H9 (cell line): Measurements from ENCODE around the gene ASTN2. TPM values are rescaled to one million over a fixed set of nuclear protein-coding genes. Genes with fewer than 3 reads are reported as not detected.

Source experiments
- DNase-seq: peaks from one replicate; pipeline ENCODE4 v3.0.0-alpha.2; 2017
- H2AFZ ChIP-seq: one replicate; pipeline ENCODE4 v1.6.1; 2013; ENCODE audit warnings: mild to moderate bottlenecking, low read length, control low read depth, moderate library complexity
- H2AK5ac ChIP-seq: 2 replicates; pipeline ENCODE4 v1.6.1; 2013; ENCODE audit warnings: low read length, control low read depth, mixed read lengths; ENCODE audit not compliant: insufficient read length
- H2BK120ac ChIP-seq: one replicate; pipeline ENCODE4 v1.6.1; 2013; ENCODE audit warnings: low read depth, mild to moderate bottlenecking, low read length, control low read depth, inconsistent platforms; ENCODE audit not compliant: poor library complexity, severe bottlenecking
- H2BK12ac ChIP-seq: 2 replicates; pipeline ENCODE4 v1.6.1; 2013; ENCODE audit warnings: low read length, control low read depth, mixed read lengths, low read depth; ENCODE audit not compliant: insufficient read length
- H2BK15ac ChIP-seq: 2 replicates; pipeline ENCODE4 v1.6.1; 2013; ENCODE audit warnings: low read depth, low read length, control low read depth
- H2BK20ac ChIP-seq: one replicate; pipeline ENCODE4 v1.6.1; 2013; ENCODE audit warnings: low read depth, mild to moderate bottlenecking, low read length, control low read depth, inconsistent platforms; ENCODE audit not compliant: poor library complexity, severe bottlenecking
- H2BK5ac ChIP-seq: 2 replicates; pipeline ENCODE4 v1.6.1; 2013; ENCODE audit warnings: low read length, control low read depth, mixed read lengths; ENCODE audit not compliant: insufficient read length
- H3K14ac ChIP-seq: 2 replicates; pipeline ENCODE4 v1.6.1; 2013; ENCODE audit warnings: low read length, control low read depth; ENCODE audit not compliant: insufficient read depth
- H3K18ac ChIP-seq: 2 replicates; pipeline ENCODE4 v1.6.1; 2013; ENCODE audit warnings: low read depth, mild to moderate bottlenecking, mixed read lengths, low read length, control low read depth; ENCODE audit not compliant: insufficient read length
- H3K23ac ChIP-seq: 2 replicates; pipeline ENCODE4 v1.6.1; 2013; ENCODE audit warnings: low read length, control low read depth, mixed read lengths, low read depth; ENCODE audit not compliant: insufficient read length
- H3K23me2 ChIP-seq: 2 replicates; pipeline ENCODE4 v1.6.1; 2013; ENCODE audit warnings: low read depth, mild to moderate bottlenecking, mixed read lengths, low read length, control low read depth; ENCODE audit not compliant: insufficient read length, poor library complexity, severe bottlenecking
- H3K27ac ChIP-seq: 2 replicates; pipeline ENCODE4 v1.5.1; 2013; ENCODE audit warnings: low read length, control low read depth, mixed read lengths, low read depth; ENCODE audit not compliant: insufficient read length
- H3K27me3 ChIP-seq: 2 replicates; pipeline ENCODE4 v1.6.1; 2013; ENCODE audit warnings: low read length, control low read depth, inconsistent platforms; ENCODE audit not compliant: insufficient read depth
- H3K4ac ChIP-seq: 2 replicates; pipeline ENCODE4 v1.6.1; 2013; ENCODE audit warnings: low read depth, mild to moderate bottlenecking, control low read depth, inconsistent platforms, low read length, moderate library complexity
- H3K4me1 ChIP-seq: 2 replicates; pipeline ENCODE4 v1.6.1; 2013; ENCODE audit warnings: low read length, control low read depth, inconsistent platforms; ENCODE audit not compliant: insufficient read depth
- H3K4me2 ChIP-seq: 2 replicates; pipeline ENCODE4 v1.6.1; 2013; ENCODE audit warnings: low read length, control low read depth, mixed read lengths; ENCODE audit not compliant: insufficient read length, insufficient read depth
- H3K56ac ChIP-seq: 2 replicates; pipeline ENCODE4 v1.6.1; 2013; ENCODE audit warnings: low read depth, mild to moderate bottlenecking, mixed read lengths, low read length, control low read depth; ENCODE audit not compliant: insufficient read length
- H3K79me1 ChIP-seq: 2 replicates; pipeline ENCODE4 v1.6.1; 2013; ENCODE audit warnings: low read depth, mild to moderate bottlenecking, moderate library complexity, low read length, control low read depth, inconsistent platforms; ENCODE audit not compliant: insufficient read depth, poor library complexity, severe bottlenecking
- H3K79me2 ChIP-seq: 2 replicates; pipeline ENCODE4 v1.6.1; 2013; ENCODE audit warnings: low read length, control low read depth, inconsistent platforms; ENCODE audit not compliant: insufficient read depth
- H3K9ac ChIP-seq: 2 replicates; pipeline ENCODE4 v1.6.1; 2013; ENCODE audit warnings: low read length, control low read depth, mixed read lengths; ENCODE audit not compliant: insufficient read length; ENCODE audit errors: extremely low read depth
- H3K9me3 ChIP-seq: one replicate; pipeline ENCODE4 v1.6.1; 2013; ENCODE audit warnings: low read depth, low read length, inconsistent platforms; ENCODE audit not compliant: control insufficient read depth
- H3T11ph ChIP-seq: one replicate; pipeline ENCODE4 v1.6.1; 2013; ENCODE audit warnings: mild to moderate bottlenecking, low read length, control low read depth, inconsistent platforms
- H4K20me1 ChIP-seq: one replicate; pipeline ENCODE4 v1.6.1; 2013; ENCODE audit not compliant: control insufficient read depth, insufficient read length, insufficient read depth
- H4K5ac ChIP-seq: 2 replicates; pipeline ENCODE4 v1.6.1; 2013; ENCODE audit warnings: low read depth, mild to moderate bottlenecking, mixed read lengths, low read length, control low read depth; ENCODE audit not compliant: insufficient read length
- H4K8ac ChIP-seq: replicated peaks from 2 replicates; pipeline ENCODE4 v1.6.1; 2013; ENCODE audit warnings: low read length, control low read depth, mixed read lengths, low read depth; ENCODE audit not compliant: insufficient read length
- H4K91ac ChIP-seq: 2 replicates; pipeline ENCODE4 v1.6.1; 2013; ENCODE audit warnings: low read depth, mild to moderate bottlenecking, moderate library complexity, mixed read lengths, low read length, control low read depth; ENCODE audit not compliant: insufficient read length
- H3K27ac Mint-ChIP-seq, 3 experiments: 2 replicates in 2 of 3; 3 replicates in 1 of 3; pipeline ENCODE4 v1.8.0; 2020 to 2021; ENCODE audit warnings: mixed read lengths in 3 of 3, mild to moderate bottlenecking in 1 of 3, moderate library complexity in 1 of 3
- H3K27me3 Mint-ChIP-seq: 2 replicates; pipeline ENCODE4 v1.8.0; 2021; ENCODE audit warnings: low read depth, mild to moderate bottlenecking, moderate library complexity, mixed read lengths
- H3K36me3 Mint-ChIP-seq, 3 experiments: 2 replicates in 2 of 3; 3 replicates in 1 of 3; pipeline ENCODE4 v1.8.0; 2020 to 2021; ENCODE audit warnings: low read depth in 3 of 3, mixed read lengths in 3 of 3; ENCODE audit not compliant: insufficient read depth in 1 of 3
- H3K4me1 Mint-ChIP-seq, 2 experiments: 2 replicates each; pipeline ENCODE4 v1.8.0; 2020; ENCODE audit warnings: mixed read lengths in 2 of 2
- H3K4me3 Mint-ChIP-seq, 2 experiments: 2 replicates in 1 of 2; 3 replicates in 1 of 2; pipeline ENCODE4 v1.8.0; 2020 to 2021; ENCODE audit warnings: mild to moderate bottlenecking in 2 of 2, mixed read lengths in 2 of 2, moderate library complexity in 1 of 2
- H3K9me3 Mint-ChIP-seq, 2 experiments: 2 replicates in 1 of 2; 3 replicates in 1 of 2; pipeline ENCODE4 v1.8.0; 2020; ENCODE audit warnings: mild to moderate bottlenecking in 2 of 2, mixed read lengths in 2 of 2, moderate library complexity in 1 of 2
- CTCF ChIP-seq: fragments of 200-600 bp; sonication (generic); conservative IDR thresholded peaks from 3 replicates; pipeline ENCODE4 v1.8.0; 2021; ENCODE audit warnings: antibody characterized with exemption, mild to moderate bottlenecking
- WGBS: extraction: QIAGEN DNeasy Blood & Tissue Kit; methylation state at CpG from one replicate; pipeline ENCODE4 v1.1.7; 2013; ENCODE audit warnings: missing lambda C conversion rate, low lambda C conversion rate, mixed read lengths; ENCODE audit not compliant: insufficient read length; ENCODE audit errors: extremely low coverage; 5-methylcytosine and 5-hydroxymethylcytosine counted together
- total RNA-seq: library from RNA; stranded (reverse); gene quantifications from 2 replicates; pipeline ENCODE4 v1.2.1, GENCODE V29; 2021

Gene ASTN2
- total RNA-seq, 1 experiment from 2014 or later = 9.7 TPM

GRCh38 chr9:117462861-117463260 is 48.0 kb upstream of the ASTN2 start:
- Histone ChIP-seq H2BK15ac (no peak overlapping the region), H3K18ac (no peak overlapping the region), H2BK20ac (no peak overlapping the region), H3K9ac (no peak overlapping the region), H3K56ac (no peak overlapping the region), H3K14ac (no peak overlapping the region), H4K8ac (no peak overlapping the region), H3K79me1 (no peaks in the 10 kb centered on the region), H4K91ac (no peak overlapping the region), H3K23me2 (no peaks in the 10 kb centered on the region), H4K5ac (no peak overlapping the region), H2BK120ac (no peak overlapping the region), H3K23ac (no peak overlapping the region), H3K79me2 (no peaks in the 10 kb centered on the region), H3K4me1 (no peaks in the 10 kb centered on the region), H3K27ac (no peak overlapping the region), H2AK5ac (no peak overlapping the region), H2AFZ (no peak overlapping the region), H3K4ac (no peak overlapping the region), H2BK12ac (no peak overlapping the region), H3K9me3 (no peaks in the 10 kb centered on the region), H3T11ph (no peak overlapping the region), H3K4me2 (no peak overlapping the region), H4K20me1 (no peaks in the 10 kb centered on the region), H2BK5ac (no peak overlapping the region), H3K27me3 (no peaks in the 10 kb centered on the region)
- peaks cover 18% of the 10 kb centered on the region for H3K27me3 Mint-ChIP-seq
- H3K36me3 Mint-ChIP-seq = no peaks in the 10 kb centered on the region
- peaks cover 6 to 8% of the 10 kb centered on the region in 2 experiments; a peak in 3 of 4 replicates for H3K4me1 Mint-ChIP-seq
- H3K27ac Mint-ChIP-seq = no peak overlapping the region
- H3K9me3 Mint-ChIP-seq = no peaks in the 10 kb centered on the region; a peak in 1 of 5 replicates
- WGBS = no CpG with 5 or more reads among the region's 4 CpGs
- H3K4me3 Mint-ChIP-seq = no peak overlapping the region
- no peak for DNase-seq
- TF ChIP-seq CTCF = no peak
